GM23338 (cell line): Measurements from ENCODE around the gene TPRX1. TPM values are rescaled to one million over a fixed set of nuclear protein-coding genes. Genes with fewer than 3 reads are reported as not detected.

ENCODE experiments used
- ATAC-seq: fragments of 200-7000 bp; cut with Tn5 transposase; 3 replicates; pipeline ENCODE4 v1.9.1; 2020
- DNase-seq: peaks from one replicate; pipeline ENCODE4 v3.0.0-alpha.2; 2015; ENCODE audit warnings: low spot score
- H2AFZ ChIP-seq: fragments of 200-600 bp; sonication (generic); 2 replicates; pipeline ENCODE4 v1.8.0; 2016; ENCODE audit warnings: antibody characterized with exemption, mild to moderate bottlenecking, moderate library complexity
- H3F3A ChIP-seq: fragments of 200-600 bp; sonication (generic); replicated peaks from 2 replicates; pipeline ENCODE4 v1.8.0; 2017; ENCODE audit warnings: antibody characterized with exemption, mixed run types, low read depth
- H3K27ac ChIP-seq: fragments of 200-600 bp; sonication (generic); 2 replicates; pipeline ENCODE4 v1.6.1; 2016; ENCODE audit warnings: low read depth
- H3K27me3 ChIP-seq: fragments of 200-600 bp; sonication (generic); 2 replicates; pipeline ENCODE4 v1.8.0; 2016; ENCODE audit warnings: mild to moderate bottlenecking, mixed run types, moderate library complexity; ENCODE audit not compliant: insufficient read depth
- H3K36me3 ChIP-seq: fragments of 200-600 bp; sonication (generic); 2 replicates; pipeline ENCODE4 v1.8.0; 2016; ENCODE audit warnings: mild to moderate bottlenecking; ENCODE audit not compliant: insufficient read depth
- H3K4me1 ChIP-seq: fragments of 200-600 bp; sonication (generic); 2 replicates; pipeline ENCODE4 v1.8.0; 2016; ENCODE audit warnings: mild to moderate bottlenecking, moderate library complexity; ENCODE audit not compliant: insufficient read depth
- H3K4me2 ChIP-seq: fragments of 200-600 bp; sonication (generic); 2 replicates; pipeline ENCODE4 v1.7.1; 2017; ENCODE audit warnings: mixed run types
- H3K4me3 ChIP-seq: fragments of 200-600 bp; sonication (generic); 2 replicates; pipeline ENCODE4 v1.6.1; 2016; ENCODE audit warnings: mixed run types
- H3K79me2 ChIP-seq: fragments of 200-600 bp; sonication (generic); replicated peaks from 2 replicates; pipeline ENCODE4 v1.8.0; 2017; ENCODE audit warnings: mild to moderate bottlenecking; ENCODE audit not compliant: insufficient read depth
- H3K9me2 ChIP-seq: fragments of 200-600 bp; sonication (generic); 2 replicates; pipeline ENCODE4 v1.8.0; 2017; ENCODE audit not compliant: insufficient read depth
- H4K20me1 ChIP-seq: fragments of 200-600 bp; sonication (generic); replicated peaks from 2 replicates; pipeline ENCODE4 v1.8.0; 2017; ENCODE audit warnings: mild to moderate bottlenecking; ENCODE audit not compliant: insufficient read depth
- H3K27ac Mint-ChIP-seq: 2 replicates; pipeline ENCODE4 v1.8.0; 2020; ENCODE audit warnings: inconsistent platforms, mild to moderate bottlenecking, moderate library complexity, mixed read lengths
- H3K27me3 Mint-ChIP-seq: 3 replicates; pipeline ENCODE4 v1.8.0; 2022; ENCODE audit warnings: low read depth, mild to moderate bottlenecking, moderate library complexity, mixed read lengths, inconsistent platforms; ENCODE audit not compliant: insufficient read depth, poor library complexity
- H3K36me3 Mint-ChIP-seq: 3 replicates; pipeline ENCODE4 v1.8.0; 2021; ENCODE audit warnings: low read depth, mild to moderate bottlenecking, inconsistent platforms, moderate library complexity, mixed read lengths
- H3K4me1 Mint-ChIP-seq: 3 replicates; pipeline ENCODE4 v1.8.0; 2020; ENCODE audit warnings: mild to moderate bottlenecking, inconsistent platforms, mixed read lengths
- H3K4me3 Mint-ChIP-seq: 3 replicates; pipeline ENCODE4 v1.8.0; 2021; ENCODE audit warnings: moderate library complexity, mild to moderate bottlenecking, inconsistent platforms, mixed read lengths
- H3K9me3 Mint-ChIP-seq: 3 replicates; pipeline ENCODE4 v1.8.0; 2020; ENCODE audit warnings: moderate library complexity, mild to moderate bottlenecking, inconsistent platforms, mixed read lengths
- CREB1 ChIP-seq: fragments of 250-450 bp; sonication (Bioruptor Pico); IDR thresholded peaks from 2 replicates; pipeline ENCODE4 v1.5.0; 2020; ENCODE audit warnings: low read depth, mild to moderate bottlenecking, moderate library complexity
- EZH2 ChIP-seq: fragments of 200-600 bp; sonication (generic); IDR thresholded peaks from one replicate; pipeline ENCODE4 v1.8.0; 2017; ENCODE audit warnings: antibody characterized with exemption, mild to moderate bottlenecking, low read depth; ENCODE audit not compliant: unreplicated experiment
- REST ChIP-seq: IDR thresholded peaks from one replicate; pipeline ENCODE4 v1.6.1; 2018; ENCODE audit warnings: antibody characterized with exemption; ENCODE audit not compliant: unreplicated experiment
- polyA plus RNA-seq: library from polyadenylated mRNA; unstranded; fragments of >200 nt; fragmentation: Nextera tagmentation; extraction: Ambion mirVana; gene quantifications from 2 replicates; pipeline ENCODE4 v1.2.1, GENCODE V29; 2016
- total RNA-seq: library from RNA; depleted of rRNA; stranded (reverse); fragments of >200 nt; shearing (Covaris generic); gene quantifications from 2 replicates; pipeline ENCODE4 v1.2.3, GENCODE V29; 2014
- TF ChIP-seq, protein P1 (sequence below): fragments of 250-450 bp; sonication (Bioruptor Pico); IDR thresholded peaks from 2 replicates; pipeline ENCODE4 v1.5.0; 2020; ENCODE audit warnings: mild to moderate bottlenecking, moderate library complexity
- TF ChIP-seq, protein P2 (sequence below), 2 experiments: fragments of 200-600 bp in 1 of 2; sonication (generic) in 1 of 2; conservative IDR thresholded peaks; 2 replicates each; pipeline versions ENCODE4 v1.5.1 to v1.6.1; 2016 to 2017; ENCODE audit warnings: antibody characterized with exemption in 2 of 2, low read depth in 2 of 2, mild to moderate bottlenecking in 2 of 2, moderate library complexity in 1 of 2

TPRX1 gene
- total and polyA plus RNA-seq, 2 experiments from 2014 or later = 0.28 TPM; not detected in 1

GRCh38 chr19:47755762-47756626 is 48.4 kb downstream of the TPRX1 start (continued):
- no peak for TF ChIP-seq REST

DNA sequence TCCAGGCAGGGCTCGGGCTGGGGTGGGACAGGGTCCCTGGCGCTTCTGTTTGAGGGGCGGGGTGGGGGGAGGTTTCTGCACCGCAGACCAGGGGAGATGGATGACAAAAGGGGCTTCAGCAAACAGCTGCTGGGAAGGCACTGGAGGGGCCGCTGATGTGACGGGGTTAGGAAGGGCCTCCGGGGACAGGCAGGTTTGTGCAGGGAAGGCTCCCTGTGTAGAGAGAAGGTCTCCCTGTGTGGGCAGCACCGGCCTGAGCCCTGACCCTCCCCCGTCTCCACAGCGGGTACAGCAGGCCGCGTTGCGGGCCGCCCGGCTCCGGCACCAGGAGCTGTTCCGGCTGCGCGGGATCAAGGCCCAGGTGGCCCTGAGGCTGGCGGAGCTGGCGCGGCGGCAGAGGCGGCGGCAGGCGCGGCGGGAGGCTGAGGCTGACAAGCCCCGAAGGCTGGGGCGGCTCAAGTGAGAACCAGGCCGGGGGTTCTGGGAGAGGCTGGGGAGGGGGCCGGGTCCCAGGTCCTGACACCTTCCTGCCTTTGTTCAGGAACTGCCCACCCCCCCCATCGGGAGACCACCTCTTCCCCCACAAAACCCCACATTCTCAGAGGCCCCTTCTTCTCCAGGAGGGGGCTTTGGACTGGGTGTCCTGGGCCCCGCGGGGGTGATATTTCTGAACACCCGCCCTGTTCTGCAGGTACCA is 49.1 kb downstream of the TPRX1 start:
- DNase-seq (no peak), ATAC-seq (no peak)
- Histone ChIP-seq H3K36me3 (peaks cover 42% of the 10 kb centered on the region), H3K27me3 (no peaks in the 10 kb centered on the region), H3K27ac (no peak overlapping the region), H3F3A (peaks cover 9% of the 10 kb centered on the region), H3K9me2 (no peaks in the 10 kb centered on the region), H3K4me3 (no peak overlapping the region), H2AFZ (no peak overlapping the region), H3K79me2 (no peaks in the 10 kb centered on the region; the same call in 1 of the 2 replicates), H3K4me1 (no peaks in the 10 kb centered on the region), H4K20me1 (peaks cover 5% of the 10 kb centered on the region; the same call in 1 of the 2 replicates), H3K4me2 (no peak overlapping the region)
- TF ChIP-seq, protein P1, sequence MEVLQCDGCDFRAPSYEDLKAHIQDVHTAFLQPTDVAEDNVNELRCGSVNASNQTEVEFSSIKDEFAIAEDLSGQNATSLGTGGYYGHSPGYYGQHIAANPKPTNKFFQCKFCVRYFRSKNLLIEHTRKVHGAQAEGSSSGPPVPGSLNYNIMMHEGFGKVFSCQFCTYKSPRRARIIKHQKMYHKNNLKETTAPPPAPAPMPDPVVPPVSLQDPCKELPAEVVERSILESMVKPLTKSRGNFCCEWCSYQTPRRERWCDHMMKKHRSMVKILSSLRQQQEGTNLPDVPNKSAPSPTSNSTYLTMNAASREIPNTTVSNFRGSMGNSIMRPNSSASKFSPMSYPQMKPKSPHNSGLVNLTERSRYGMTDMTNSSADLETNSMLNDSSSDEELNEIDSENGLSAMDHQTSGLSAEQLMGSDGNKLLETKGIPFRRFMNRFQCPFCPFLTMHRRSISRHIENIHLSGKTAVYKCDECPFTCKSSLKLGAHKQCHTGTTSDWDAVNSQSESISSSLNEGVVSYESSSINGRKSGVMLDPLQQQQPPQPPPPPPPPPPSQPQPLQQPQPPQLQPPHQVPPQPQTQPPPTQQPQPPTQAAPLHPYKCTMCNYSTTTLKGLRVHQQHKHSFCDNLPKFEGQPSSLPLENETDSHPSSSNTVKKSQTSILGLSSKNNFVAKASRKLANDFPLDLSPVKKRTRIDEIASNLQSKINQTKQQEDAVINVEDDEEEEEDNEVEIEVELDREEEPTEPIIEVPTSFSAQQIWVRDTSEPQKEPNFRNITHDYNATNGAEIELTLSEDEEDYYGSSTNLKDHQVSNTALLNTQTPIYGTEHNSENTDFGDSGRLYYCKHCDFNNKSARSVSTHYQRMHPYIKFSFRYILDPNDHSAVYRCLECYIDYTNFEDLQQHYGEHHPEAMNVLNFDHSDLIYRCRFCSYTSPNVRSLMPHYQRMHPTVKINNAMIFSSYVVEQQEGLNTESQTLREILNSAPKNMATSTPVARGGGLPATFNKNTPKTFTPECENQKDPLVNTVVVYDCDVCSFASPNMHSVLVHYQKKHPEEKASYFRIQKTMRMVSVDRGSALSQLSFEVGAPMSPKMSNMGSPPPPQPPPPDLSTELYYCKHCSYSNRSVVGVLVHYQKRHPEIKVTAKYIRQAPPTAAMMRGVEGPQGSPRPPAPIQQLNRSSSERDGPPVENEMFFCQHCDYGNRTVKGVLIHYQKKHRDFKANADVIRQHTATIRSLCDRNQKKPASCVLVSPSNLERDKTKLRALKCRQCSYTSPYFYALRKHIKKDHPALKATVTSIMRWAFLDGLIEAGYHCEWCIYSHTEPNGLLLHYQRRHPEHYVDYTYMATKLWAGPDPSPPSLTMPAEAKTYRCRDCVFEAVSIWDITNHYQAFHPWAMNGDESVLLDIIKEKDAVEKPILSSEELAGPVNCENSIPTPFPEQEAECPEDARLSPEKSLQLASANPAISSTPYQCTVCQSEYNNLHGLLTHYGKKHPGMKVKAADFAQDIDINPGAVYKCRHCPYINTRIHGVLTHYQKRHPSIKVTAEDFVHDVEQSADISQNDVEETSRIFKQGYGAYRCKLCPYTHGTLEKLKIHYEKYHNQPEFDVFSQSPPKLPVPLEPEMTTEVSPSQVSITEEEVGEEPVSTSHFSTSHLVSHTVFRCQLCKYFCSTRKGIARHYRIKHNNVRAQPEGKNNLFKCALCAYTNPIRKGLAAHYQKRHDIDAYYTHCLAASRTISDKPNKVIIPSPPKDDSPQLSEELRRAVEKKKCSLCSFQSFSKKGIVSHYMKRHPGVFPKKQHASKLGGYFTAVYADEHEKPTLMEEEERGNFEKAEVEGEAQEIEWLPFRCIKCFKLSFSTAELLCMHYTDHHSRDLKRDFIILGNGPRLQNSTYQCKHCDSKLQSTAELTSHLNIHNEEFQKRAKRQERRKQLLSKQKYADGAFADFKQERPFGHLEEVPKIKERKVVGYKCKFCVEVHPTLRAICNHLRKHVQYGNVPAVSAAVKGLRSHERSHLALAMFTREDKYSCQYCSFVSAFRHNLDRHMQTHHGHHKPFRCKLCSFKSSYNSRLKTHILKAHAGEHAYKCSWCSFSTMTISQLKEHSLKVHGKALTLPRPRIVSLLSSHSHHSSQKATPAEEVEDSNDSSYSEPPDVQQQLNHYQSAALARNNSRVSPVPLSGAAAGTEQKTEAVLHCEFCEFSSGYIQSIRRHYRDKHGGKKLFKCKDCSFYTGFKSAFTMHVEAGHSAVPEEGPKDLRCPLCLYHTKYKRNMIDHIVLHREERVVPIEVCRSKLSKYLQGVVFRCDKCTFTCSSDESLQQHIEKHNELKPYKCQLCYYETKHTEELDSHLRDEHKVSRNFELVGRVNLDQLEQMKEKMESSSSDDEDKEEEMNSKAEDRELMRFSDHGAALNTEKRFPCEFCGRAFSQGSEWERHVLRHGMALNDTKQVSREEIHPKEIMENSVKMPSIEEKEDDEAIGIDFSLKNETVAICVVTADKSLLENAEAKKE (CRISPR knock-in tag) = no peak
- TF ChIP-seq CREB1 = no peak
- TF ChIP-seq EZH2 = no peak
- TF ChIP-seq, protein P2, sequence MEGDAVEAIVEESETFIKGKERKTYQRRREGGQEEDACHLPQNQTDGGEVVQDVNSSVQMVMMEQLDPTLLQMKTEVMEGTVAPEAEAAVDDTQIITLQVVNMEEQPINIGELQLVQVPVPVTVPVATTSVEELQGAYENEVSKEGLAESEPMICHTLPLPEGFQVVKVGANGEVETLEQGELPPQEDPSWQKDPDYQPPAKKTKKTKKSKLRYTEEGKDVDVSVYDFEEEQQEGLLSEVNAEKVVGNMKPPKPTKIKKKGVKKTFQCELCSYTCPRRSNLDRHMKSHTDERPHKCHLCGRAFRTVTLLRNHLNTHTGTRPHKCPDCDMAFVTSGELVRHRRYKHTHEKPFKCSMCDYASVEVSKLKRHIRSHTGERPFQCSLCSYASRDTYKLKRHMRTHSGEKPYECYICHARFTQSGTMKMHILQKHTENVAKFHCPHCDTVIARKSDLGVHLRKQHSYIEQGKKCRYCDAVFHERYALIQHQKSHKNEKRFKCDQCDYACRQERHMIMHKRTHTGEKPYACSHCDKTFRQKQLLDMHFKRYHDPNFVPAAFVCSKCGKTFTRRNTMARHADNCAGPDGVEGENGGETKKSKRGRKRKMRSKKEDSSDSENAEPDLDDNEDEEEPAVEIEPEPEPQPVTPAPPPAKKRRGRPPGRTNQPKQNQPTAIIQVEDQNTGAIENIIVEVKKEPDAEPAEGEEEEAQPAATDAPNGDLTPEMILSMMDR (conservative IDR thresholded peaks at IDR 0.05; ENCODE audit: low read depth in 2 of 2) = no peak
- peaks cover 77% of the 10 kb centered on the region for H3K36me3 Mint-ChIP-seq
- H3K27me3 Mint-ChIP-seq = peaks cover 8% of the 10 kb centered on the region
- H3K4me1 Mint-ChIP-seq = no peaks in the 10 kb centered on the region
- H3K4me3 Mint-ChIP-seq = no peak overlapping the region
- no peaks in the 10 kb centered on the region; the same call in 2 of the 3 replicates for H3K9me3 Mint-ChIP-seq
- H3K27ac Mint-ChIP-seq = no peak overlapping the region
